Heart right ventricle (tissue), 16 donors: ENCODE measurements around the gene GORASP2. TPM values are rescaled to one million over a fixed set of nuclear protein-coding genes. Genes with fewer than 3 reads are reported as not detected.

Source experiments
- ATAC-seq, 8 donors: fragments of 200-7000 bp; cut with Tn5 transposase; one replicate each; pipeline ENCODE4 v1.9.1; 2020; ENCODE audit warnings: mild to moderate bottlenecking in 8 of 8, moderate library complexity in 8 of 8, moderate number of reproducible peaks in 1 of 8
- DNase-seq, 2 donors: peaks; one replicate each; pipeline ENCODE4 v3.0.0-alpha.2; 2020
- H3K27ac ChIP-seq, 10 donors: fragments of 200-600 bp; sonication (generic) in 2 of 10; one replicate each; pipeline versions ENCODE4 v1.5.0 to v1.8.0; 2020 to 2022; ENCODE audit warnings: mild to moderate bottlenecking in 3 of 10
- H3K27me3 ChIP-seq, 7 donors: fragments of 200-600 bp; one replicate each; pipeline ENCODE4 v1.8.0; 2021 to 2022; ENCODE audit warnings: mild to moderate bottlenecking in 2 of 7
- H3K36me3 ChIP-seq, 9 donors: fragments of 200-600 bp; sonication (generic) in 1 of 9; one replicate each; pipeline versions ENCODE4 v1.5.0 to v1.8.0; 2020 to 2022; ENCODE audit warnings: mild to moderate bottlenecking in 2 of 9
- H3K4me1 ChIP-seq, 9 donors: fragments of 200-600 bp; sonication (generic) in 1 of 9; one replicate each; pipeline versions ENCODE4 v1.5.0 to v1.8.0; 2020 to 2022; ENCODE audit warnings: mild to moderate bottlenecking in 4 of 9
- H3K4me3 ChIP-seq, 10 donors: fragments of 200-600 bp; sonication (generic) in 2 of 10; one replicate each; pipeline versions ENCODE4 v1.5.0 to v1.8.0; 2020 to 2022; ENCODE audit warnings: mild to moderate bottlenecking in 7 of 10, moderate library complexity in 2 of 10
- H3K9me3 ChIP-seq, 11 donors: fragments of 200-600 bp in 10 of 11; sonication (generic) in 2 of 11; one replicate each; pipeline versions ENCODE4 v1.5.0 to v1.8.0; 2013 to 2022; ENCODE audit warnings: mild to moderate bottlenecking in 2 of 11, control low read depth in 1 of 11, moderate library complexity in 1 of 11
- CTCF ChIP-seq, 9 donors: fragments of 200-600 bp; sonication (generic) in 2 of 9; IDR thresholded peaks; one replicate each; pipeline versions ENCODE4 v1.5.0 to v1.8.0; 2021 to 2022; ENCODE audit warnings: antibody characterized with exemption in 9 of 9, mild to moderate bottlenecking in 5 of 9, moderate library complexity in 1 of 9
- WGBS, 2 donors: extraction: QIAGEN DNeasy Blood & Tissue Kit; methylation state at CpG; one replicate each; pipeline ENCODE4 v1.1.7; 2013; ENCODE audit warnings: inconsistent platforms in 1 of 2; 5-methylcytosine and 5-hydroxymethylcytosine counted together
- intact Hi-C, 10 donors: fragments of 100-400 bp; cut with DNase I; formaldehyde crosslinking; loops; one replicate each; pipeline versions ENCODE4 v1.11.1 to v1.14.2; 2022
- polyA plus RNA-seq, 2 donors: library from polyadenylated mRNA; stranded (reverse); fragments of 200-250 nt; gene quantifications; one replicate each; pipeline ENCODE4 v1.2.3, GENCODE V29; 2013
- total RNA-seq, 10 donors: library from RNA; stranded (reverse); fragmentation: NEBNext Ultra II Directional in 3 of 10; extraction: Animal tissue kit (Norgen Biotek cat#: 25700) in 3 of 10; gene quantifications; one replicate each; pipeline versions ENCODE4 v1.2.1 to v1.2.4, GENCODE V29; 2021 to 2023
- donor health status: Arrhythmogenic right ventricular cardiomyopathy.
- donor health status: ischemic (EF 13 %, LVEDD 7.1; RV severe dilation, severe dysfunction).
- donor health status: healthy with polysubstance abuse.
- donor health status: DM: no; HTN: yes; CAD: no.
- donor health status: DM: no; HTN: no; CAD: no.
- donor health status: ischemic (EF 25% LVEDD 6.9; RV normal size, moderate dysfunction).
- donor health status: ischemic (EF 25% LVEDD 5.7; RV mildly dilated, moderate dysfunction).
- donor health status: healthy.
- donor health status: DM: yes; HTN: yes; CAD: no.
- donor health status: Ischemic cardiomyopathy.
- donor health status: ischemic (EF 35%, LVEDD 5.7; RV mildly dilated, moderate dysfunction).
- donor health status: nonischemic (EF 11% LVEDD 7.7; RV severe dilation, severe dysfunction).
- donor health status: DM: yes; HTN: yes; CAD: no.
- donor health status: PGD.
- donor health status: ischemic (EF 29% LVEDD 5.4; RV normal size, mild dysfunction).
- donor health status: nonischemic (EF 23%, LVEDD 6.1; RV moderate dilation, normal function).

Gene GORASP2
- total and polyA plus RNA-seq, 12 donors = 15.4 to 74.1 (median 61.5) TPM

- no peaks in the 10 kb centered on the region for H3K27me3 ChIP-seq
- H3K9me3 ChIP-seq = no peaks in the 10 kb centered on the region
- H3K27ac ChIP-seq = no peak overlapping the region
- no peak for DNase-seq
- intact Hi-C loops = no loop called here
- ATAC-seq = no peak
- no peak overlapping the region for H3K4me3 ChIP-seq
- WGBS, 2 donors = 98% methylated on average over 4 of the region's 4 CpGs
- no peaks in the 10 kb centered on the region for H3K4me1 ChIP-seq
- H3K36me3 ChIP-seq = peaks cover 0 to 99% (median 24%) of the 10 kb centered on the region in 9 donors
- TF ChIP-seq CTCF (IDR thresholded peaks at IDR 0.05) = no peak
These were observed 80.3 kb downstream of the GORASP2 start for GRCh38 chr2:171009386-171009785.

DNA sequence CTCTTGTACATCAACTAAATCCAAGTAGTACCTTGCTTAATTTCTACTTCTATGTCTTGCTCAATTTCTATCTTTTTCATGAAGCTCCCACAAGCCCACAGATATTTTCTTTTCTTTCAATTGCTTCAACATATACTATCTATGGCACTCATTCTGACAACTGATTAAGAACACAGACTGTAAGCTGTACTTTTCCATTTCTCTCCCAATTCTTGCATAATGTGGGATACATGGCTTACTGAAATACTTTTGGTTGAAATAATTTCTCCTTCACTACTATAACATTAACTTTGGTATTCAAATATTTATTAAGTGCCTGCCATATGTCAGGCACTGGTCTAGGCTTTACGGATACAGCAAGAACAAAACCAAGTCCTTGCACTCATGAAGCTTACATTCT lies 84.8 kb downstream of the GORASP2 start:
- H3K36me3 ChIP-seq = peaks cover 0 to 71% (median 8%) of the 10 kb centered on the region in 9 donors

DNA sequence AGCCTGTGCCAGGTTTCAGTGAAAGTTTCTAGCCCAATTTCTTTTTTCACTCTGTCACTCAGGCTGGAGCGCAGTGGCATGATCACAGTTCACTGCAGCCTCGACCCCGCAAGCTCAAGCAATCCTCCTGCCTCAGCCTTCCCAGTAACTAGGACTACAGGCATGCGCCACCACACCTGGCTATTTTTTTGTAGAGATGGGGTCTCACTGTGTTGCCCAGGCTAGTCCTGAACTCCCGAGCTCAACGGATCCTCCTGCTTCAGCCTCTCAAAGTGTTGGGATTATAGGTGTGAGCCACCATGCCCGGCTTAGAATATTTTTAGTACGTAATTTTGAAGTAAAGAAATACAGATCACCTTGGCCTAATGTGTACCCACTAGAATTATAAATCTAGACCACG lies 87.1 kb downstream of the GORASP2 start:
- WGBS, 2 donors = 97 to 99% methylated on average over 9 of the region's 9 CpGs
- Histone ChIP-seq H3K4me1 (no peaks in the 10 kb centered on the region), H3K9me3 (no peaks in the 10 kb centered on the region), H3K36me3 (peaks cover 0 to 67% (median 2%) of the 10 kb centered on the region in 9 donors), H3K27me3 (no peaks in the 10 kb centered on the region), H3K4me3 (no peak overlapping the region), H3K27ac (no peak overlapping the region)
- no peak for TF ChIP-seq CTCF (IDR thresholded peaks at IDR 0.05)
- DNase-seq (no peak), ATAC-seq (no peak)
- intact Hi-C loops = no loop called here

More for the DNA sequence above, 84.8 kb downstream of the GORASP2 start:
- no peak overlapping the region for H3K4me3 ChIP-seq
- no peak overlapping the region for H3K27ac ChIP-seq
- ATAC-seq (no peak), DNase-seq (no peak)
- TF ChIP-seq CTCF (IDR thresholded peaks at IDR 0.05) = no peak
- H3K4me1 ChIP-seq = no peaks in the 10 kb centered on the region
- no peaks in the 10 kb centered on the region for H3K27me3 ChIP-seq
- 48 to 98% methylated on average over 1 of the region's 1 CpG for WGBS, 2 donors
- intact Hi-C loops = no loop called here
- no peaks in the 10 kb centered on the region for H3K9me3 ChIP-seq

Other genes with a start within 250 kb of the GORASP2 start
- gene SP5, start 213.9 kb upstream of the GORASP2 start, total RNA-seq = under 1 TPM in 8 of 10 donors, not detected in 2; 0.15 to 0.97 (median 0.45) TPM
- under 1 TPM in 1 of 2 donors, not detected in 1; 0.12 TPM for gene SP5, start 213.9 kb upstream of the GORASP2 start, polyA plus RNA-seq
- 1 to 10 TPM in 7 of 10 donors, under 1 TPM in 3; 0.46 to 2.3 (median 1.5) TPM for gene ERICH2, start 158.9 kb upstream of the GORASP2 start, total RNA-seq
- gene ERICH2, start 158.9 kb upstream of the GORASP2 start, polyA plus RNA-seq = under 1 TPM; 0.45 to 0.66 TPM
- gene GAD1, start 112.4 kb upstream of the GORASP2 start, total RNA-seq = under 1 TPM in 1 of 10 donors, not detected in 9; 0.13 TPM
- gene GAD1, start 112.4 kb upstream of the GORASP2 start, polyA plus RNA-seq = under 1 TPM; 0.03 to 0.15 TPM
- gene TLK1, start 231.6 kb downstream of the GORASP2 start, total RNA-seq = 10 to 100 TPM; 27.6 to 41.8 (median 31.8) TPM
- 10 to 100 TPM in 1 of 2 donors, 1 to 10 TPM in 1; 5.8 to 11.6 TPM for gene TLK1, start 231.6 kb downstream of the GORASP2 start, polyA plus RNA-seq